OCI-LY1 (cell line): ENCODE results near the gene CCR3.

Experiments
- EZH2 ChIP-seq: fragments of 200-600 bp; sonication (generic), shearing (Covaris generic); IDR thresholded peaks from 2 replicates; pipeline ENCODE4 v1.8.0; 2017; ENCODE audit warnings: borderline replicate concordance, mixed run types, mild to moderate bottlenecking, antibody characterized with exemption, low read length, moderate library complexity, mixed read lengths
- TF ChIP-seq, protein P1 (sequence below): fragments of 200-600 bp; sonication (generic), shearing (Covaris generic); IDR thresholded peaks from 2 replicates; pipeline ENCODE4 v1.5.1; 2017; ENCODE audit warnings: mild to moderate bottlenecking, antibody characterized with exemption, low read length, moderate library complexity, mixed read lengths

DNA sequence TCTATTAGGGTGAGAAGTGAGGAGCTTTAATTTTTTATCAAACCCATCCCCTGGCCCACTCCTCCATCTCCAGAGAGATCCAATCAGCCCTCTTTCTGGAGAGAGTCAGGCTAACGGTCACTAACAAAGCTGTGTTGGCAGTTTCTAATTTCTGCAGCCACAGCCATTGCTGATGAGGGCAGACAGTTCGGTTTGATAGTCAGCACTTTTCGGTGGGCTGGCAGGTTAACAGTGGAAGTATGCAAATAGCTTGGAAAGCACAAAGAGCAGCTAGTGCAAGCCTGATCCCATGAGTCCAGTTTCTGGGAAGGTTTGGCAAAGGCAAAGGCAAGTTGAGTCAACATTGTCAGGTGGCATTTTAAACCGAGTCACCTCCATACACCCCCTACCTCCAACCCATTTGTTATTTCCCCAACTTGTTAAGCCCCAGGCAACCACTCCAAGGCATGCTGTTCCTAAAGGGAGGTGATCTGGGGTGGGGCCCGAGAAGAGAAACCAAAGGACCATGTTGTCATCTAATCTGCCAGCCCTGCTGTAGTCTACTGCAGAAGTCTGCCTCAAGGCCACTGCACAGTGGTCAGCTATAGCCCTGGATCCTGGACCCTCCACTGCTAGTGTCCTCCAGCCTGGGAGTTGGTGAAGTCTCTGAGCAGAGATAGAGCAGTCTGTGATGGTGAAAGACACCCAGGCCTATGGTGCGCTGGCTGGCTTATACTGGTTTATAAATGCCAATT lies 35.8 kb upstream of the CCR3 start:
- TF ChIP-seq, protein P1, sequence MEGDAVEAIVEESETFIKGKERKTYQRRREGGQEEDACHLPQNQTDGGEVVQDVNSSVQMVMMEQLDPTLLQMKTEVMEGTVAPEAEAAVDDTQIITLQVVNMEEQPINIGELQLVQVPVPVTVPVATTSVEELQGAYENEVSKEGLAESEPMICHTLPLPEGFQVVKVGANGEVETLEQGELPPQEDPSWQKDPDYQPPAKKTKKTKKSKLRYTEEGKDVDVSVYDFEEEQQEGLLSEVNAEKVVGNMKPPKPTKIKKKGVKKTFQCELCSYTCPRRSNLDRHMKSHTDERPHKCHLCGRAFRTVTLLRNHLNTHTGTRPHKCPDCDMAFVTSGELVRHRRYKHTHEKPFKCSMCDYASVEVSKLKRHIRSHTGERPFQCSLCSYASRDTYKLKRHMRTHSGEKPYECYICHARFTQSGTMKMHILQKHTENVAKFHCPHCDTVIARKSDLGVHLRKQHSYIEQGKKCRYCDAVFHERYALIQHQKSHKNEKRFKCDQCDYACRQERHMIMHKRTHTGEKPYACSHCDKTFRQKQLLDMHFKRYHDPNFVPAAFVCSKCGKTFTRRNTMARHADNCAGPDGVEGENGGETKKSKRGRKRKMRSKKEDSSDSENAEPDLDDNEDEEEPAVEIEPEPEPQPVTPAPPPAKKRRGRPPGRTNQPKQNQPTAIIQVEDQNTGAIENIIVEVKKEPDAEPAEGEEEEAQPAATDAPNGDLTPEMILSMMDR: no peak
- no peak for TF ChIP-seq EZH2
